H1 (cell line): Measurements from ENCODE around the gene ZNF425. TPM values are rescaled to one million over a fixed set of nuclear protein-coding genes. Genes with fewer than 3 reads are reported as not detected.
"Not testable (repeated sequence)": the region's sequence is repeated elsewhere in the genome, so short reads cannot be mapped to it uniquely, and the experiment has no call there.

Experiments used
- CTCF ChIA-PET: fragments of 300-600 bp; sonication (Branson Sonifier 250); formaldehyde crosslinking; loops from one replicate; lab custom pipeline; 2021; ENCODE audit not compliant: partially characterized antibody; lab: Charles Lee
- POLR2A ChIA-PET: fragments of 300-600 bp; sonication (Branson Sonifier 250); formaldehyde crosslinking; loops from one replicate; lab custom pipeline; 2021; ENCODE audit warnings: inconsistent platforms; ENCODE audit not compliant: partially characterized antibody; lab: Charles Lee
- DNase-seq, 2 experiments: peaks; one replicate each; pipeline versions ENCODE4 v3.0.0 to v3.0.0-alpha.2; 2010 to 2022; ENCODE audit warnings: low spot score in 2 of 2, low read depth in 1 of 2, mixed read lengths in 1 of 2
- FAIRE-seq: peaks from 2 replicates; lab custom pipeline; 2011; peaks lifted over from hg19 to GRCh38; lab: Jason Lieb, UNC
- H2AFZ ChIP-seq: 2 replicates; pipeline ENCODE4 v1.8.1; 2012; ENCODE audit warnings: low read length, inconsistent platforms
- H2AK5ac ChIP-seq: 2 replicates; pipeline ENCODE4 v1.6.1; 2013; ENCODE audit warnings: low read depth, low read length
- H2BK120ac ChIP-seq: replicated peaks from 2 replicates; pipeline ENCODE3; 2013; ENCODE audit warnings: low read depth, low read length, inconsistent platforms
- H2BK12ac ChIP-seq: 2 replicates; pipeline ENCODE4 v1.6.1; 2013; ENCODE audit warnings: low read depth, low read length
- H2BK15ac ChIP-seq: 2 replicates; pipeline ENCODE4 v1.6.1; 2013; ENCODE audit warnings: low read length
- H2BK20ac ChIP-seq: 2 replicates; pipeline ENCODE4 v1.6.1; 2013; ENCODE audit warnings: low read length
- H2BK5ac ChIP-seq: 2 replicates; pipeline ENCODE4 v1.6.1; 2013; ENCODE audit warnings: low read depth, low read length
- H3K14ac ChIP-seq: 2 replicates; pipeline ENCODE4 v1.6.1; 2013; ENCODE audit warnings: inconsistent platforms; ENCODE audit not compliant: insufficient read length
- H3K18ac ChIP-seq: 2 replicates; pipeline ENCODE4 v1.6.1; 2013; ENCODE audit warnings: low read length; ENCODE audit errors: extremely low read depth
- H3K23ac ChIP-seq: 2 replicates; pipeline ENCODE4 v1.6.1; 2013; ENCODE audit warnings: inconsistent platforms; ENCODE audit not compliant: insufficient read length
- H3K23me2 ChIP-seq: 2 replicates; pipeline ENCODE4 v1.6.1; 2013; ENCODE audit warnings: low read depth, low read length
- H3K27ac ChIP-seq: 2 replicates; pipeline ENCODE4 v1.6.1; 2011; ENCODE audit warnings: low read depth, low read length, inconsistent platforms
- H3K27me3 ChIP-seq, 4 experiments: replicated peaks in 1 of 4; 1 replicate in 1 of 4; 2 replicates in 3 of 4; pipeline versions ENCODE4 v1.6.1 to v1.8.1; 2011 to 2013; ENCODE audit warnings: low read length in 3 of 4, mild to moderate bottlenecking in 3 of 4, inconsistent platforms in 2 of 4, mixed read lengths in 2 of 4, moderate library complexity in 1 of 4; ENCODE audit not compliant: control insufficient read depth in 3 of 4, insufficient read depth in 3 of 4; ENCODE audit errors: extremely low read depth in 1 of 4
- H3K36me3 ChIP-seq, 4 experiments: 2 replicates each; pipeline versions ENCODE4 v1.6.1 to v1.8.1; 2011 to 2013; ENCODE audit warnings: mild to moderate bottlenecking in 4 of 4, low read length in 3 of 4, moderate library complexity in 2 of 4, control low read depth in 1 of 4, inconsistent platforms in 1 of 4; ENCODE audit not compliant: insufficient read depth in 4 of 4, control insufficient read depth in 2 of 4
- H3K4ac ChIP-seq: replicated peaks from 2 replicates; pipeline ENCODE3; 2013; ENCODE audit warnings: low read length, low read depth, mixed read lengths, inconsistent platforms; ENCODE audit not compliant: insufficient read length
- H3K4me1 ChIP-seq, 4 experiments: replicated peaks in 1 of 4; 1 replicate in 1 of 4; 2 replicates in 3 of 4; pipeline versions ENCODE4 v1.6.1 to v1.8.1; 2011 to 2013; ENCODE audit warnings: low read length in 3 of 4, inconsistent platforms in 2 of 4, mixed read lengths in 1 of 4; ENCODE audit not compliant: insufficient read depth in 4 of 4, control insufficient read depth in 3 of 4
- H3K4me2 ChIP-seq, 2 experiments: 2 replicates each; pipeline versions ENCODE4 v1.6.1 to v1.8.1; 2011 to 2013; ENCODE audit warnings: low read depth in 2 of 2, low read length in 2 of 2, control low read depth in 1 of 2, inconsistent platforms in 1 of 2, mild to moderate bottlenecking in 1 of 2; ENCODE audit not compliant: insufficient read depth in 1 of 2
- H3K4me3 ChIP-seq, 4 experiments: fragments of 200-600, 300-600 bp in 1 of 4; sonication (generic), shearing (Covaris generic), sonication (Bioruptor Twin) in 1 of 4; 2 replicates each; pipeline versions ENCODE4 v1.5.1 to v1.8.1; 2011 to 2016; ENCODE audit warnings: low read length in 4 of 4, low read depth in 3 of 4, control low read depth in 2 of 4, inconsistent platforms in 2 of 4, mild to moderate bottlenecking in 2 of 4, mixed read lengths in 1 of 4, moderate library complexity in 1 of 4; ENCODE audit not compliant: insufficient read depth in 2 of 4; ENCODE audit errors: extremely low read depth in 1 of 4
- H3K56ac ChIP-seq: replicated peaks from 2 replicates; pipeline ENCODE3; 2013; ENCODE audit warnings: low read depth, mild to moderate bottlenecking, mixed read lengths, low read length, inconsistent platforms; ENCODE audit not compliant: insufficient read length
- H3K79me1 ChIP-seq: 2 replicates; pipeline ENCODE4 v1.6.1; 2013; ENCODE audit warnings: low read depth, low read length, control low read depth
- H3K79me2 ChIP-seq, 2 experiments: 2 replicates each; pipeline versions ENCODE4 v1.6.1 to v1.8.1; 2012 to 2013; ENCODE audit warnings: low read length in 2 of 2, mild to moderate bottlenecking in 2 of 2, inconsistent platforms in 1 of 2; ENCODE audit not compliant: insufficient read depth in 2 of 2, control insufficient read depth in 1 of 2
- H3K9ac ChIP-seq, 4 experiments: replicated peaks in 1 of 4; 1 replicate in 1 of 4; 2 replicates in 3 of 4; pipeline versions ENCODE4 v1.6.1 to v1.8.1; 2011 to 2013; ENCODE audit warnings: low read depth in 3 of 4, low read length in 3 of 4, control low read depth in 2 of 4, mild to moderate bottlenecking in 2 of 4, moderate library complexity in 2 of 4, inconsistent platforms in 1 of 4; ENCODE audit errors: extremely low read depth in 1 of 4
- H3K9me3 ChIP-seq, 2 experiments: 2 replicates each; pipeline versions ENCODE4 v1.6.1 to v1.8.1; 2012 to 2013; ENCODE audit warnings: mild to moderate bottlenecking in 2 of 2, moderate library complexity in 2 of 2, control low read depth in 1 of 2, inconsistent platforms in 1 of 2, low read depth in 1 of 2, low read length in 1 of 2, mixed read lengths in 1 of 2; ENCODE audit not compliant: insufficient read depth in 2 of 2
- H4K20me1 ChIP-seq, 2 experiments: replicated peaks in 1 of 2; 2 replicates each; pipeline versions ENCODE3 to v1.8.1; 2011 to 2013; ENCODE audit warnings: inconsistent platforms in 2 of 2, low read length in 2 of 2, mild to moderate bottlenecking in 1 of 2; ENCODE audit not compliant: insufficient read depth in 2 of 2, control insufficient read depth in 1 of 2
- H4K5ac ChIP-seq: 2 replicates; pipeline ENCODE4 v1.6.1; 2013; ENCODE audit warnings: low read length, low read depth, mixed read lengths, inconsistent platforms; ENCODE audit not compliant: insufficient read length
- H4K8ac ChIP-seq: 2 replicates; pipeline ENCODE4 v1.8.0; 2013; ENCODE audit warnings: mild to moderate bottlenecking, moderate library complexity, low read length, inconsistent platforms; ENCODE audit not compliant: insufficient read depth; ENCODE audit errors: extremely low read depth
- H4K91ac ChIP-seq: replicated peaks from 2 replicates; pipeline ENCODE3; 2013; ENCODE audit warnings: low read length, mixed read lengths, inconsistent platforms; ENCODE audit not compliant: insufficient read length
- TAF1 ChIP-seq: IDR thresholded peaks from 2 replicates; pipeline ENCODE4 v1.6.1; 2011; ENCODE audit warnings: mild to moderate bottlenecking, low read depth, low read length
- WGBS, 2 experiments: shearing (Covaris generic) in 1 of 2; methylation state at CpG; one replicate each; pipeline versions ENCODE4 v1.1.6 to v1.1.7; 2013 to 2015; ENCODE audit warnings: low lambda C conversion rate in 2 of 2, mixed read lengths in 2 of 2, inconsistent platforms in 1 of 2, low coverage in 1 of 2, missing lambda C conversion rate in 1 of 2; ENCODE audit not compliant: insufficient replicate concordance in 2 of 2, insufficient coverage in 1 of 2, insufficient read length in 1 of 2; ENCODE audit errors: extremely low coverage in 1 of 2, missing lambda C conversion rate in 1 of 2; 5-methylcytosine and 5-hydroxymethylcytosine counted together
- polyA plus RNA-seq, 7 experiments: library from polyadenylated mRNA; depleted of rRNA in 3 of 7; stranded (reverse) in 5 of 7; unstranded in 2 of 7; fragments of >200 nt in 5 of 7; fragments of 200-250 nt in 2 of 7; gene quantifications; 1 replicate in 5 of 7; 2 replicates in 1 of 7; 4 replicates in 1 of 7; pipeline versions ENCODE4 v1.2.1 to v1.2.3, GENCODE V29; 2011 to 2013; ENCODE audit warnings: missing spikeins in 2 of 7, mixed read lengths in 2 of 7
- total RNA-seq: library from RNA; stranded (reverse); fragmentation: NEBNext Ultra II Directional; extraction: Animal tissue kit (Norgen Biotek cat#: 25700); gene quantifications from 2 replicates; pipeline ENCODE4 v1.2.1, GENCODE V29; 2021

The ZNF425 gene
- total and polyA plus RNA-seq, 2 of the 8 experiments (the other 6 are each of a cell fraction or from before 2014, with no cell fraction given), result 3.4 to 6.1 TPM

DNA sequence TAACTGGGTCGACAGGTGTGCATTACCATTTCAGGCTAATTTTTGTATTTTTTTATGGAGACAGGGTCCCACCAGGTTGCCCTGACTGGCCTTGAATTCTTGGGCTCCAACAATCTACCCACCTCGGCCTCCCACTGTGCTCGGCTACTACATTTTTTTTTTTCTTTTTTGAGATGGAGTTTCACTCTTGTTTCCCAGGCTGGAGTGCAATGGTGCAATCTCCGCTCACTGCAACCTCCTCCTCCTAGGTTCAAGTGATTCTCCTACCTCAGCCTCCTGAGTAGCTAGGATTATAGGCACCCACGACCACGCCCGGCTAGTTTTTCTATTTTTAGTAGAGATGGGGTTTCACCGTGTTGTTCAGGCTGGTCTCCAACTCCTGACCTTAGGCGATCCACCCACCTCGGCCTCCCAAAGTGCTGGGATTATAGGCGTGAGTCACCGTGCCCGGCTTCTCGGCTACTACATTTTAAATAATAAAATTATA lies 18.4 kb upstream of the ZNF425 start:
- not testable (repeated sequence) for H2AK5ac ChIP-seq, H3K27me3 ChIP-seq, H3K9ac ChIP-seq, H3K23ac ChIP-seq, H2BK20ac ChIP-seq, H2BK15ac ChIP-seq, H3K79me1 ChIP-seq, H3K9me3 ChIP-seq, H4K20me1 ChIP-seq, H2AFZ ChIP-seq, H3K56ac ChIP-seq, H3K23me2 ChIP-seq, H3K36me3 ChIP-seq, H3K14ac ChIP-seq, FAIRE-seq
- H3K27ac ChIP-seq, result peak overlapping the region; percentile 92; the same call in 1 of the 2 replicates
- H3K4ac ChIP-seq, result peak overlapping the region; percentile 38
- H4K8ac ChIP-seq, result peak overlapping the region; percentile 80; the same call in 1 of the 2 replicates
- ChIA-PET CTCF (interaction anchor here (0.9 to 1.1 kb wide), 2 partner anchors 9 kb away, joined by 3 to 5 read pairs; no protein-coding TSS in a partner anchor), POLR2A (interaction anchor here (0.6 to 2.1 kb wide), 8 partner anchors 10 to 1217 kb away, joined by 3 to 10 read pairs (median 4); partner anchors contain the start of gene ZNF425)
- peak overlapping the region; percentile 97 for H2BK5ac ChIP-seq
- peak overlapping the region; percentile 75 for H4K5ac ChIP-seq
- peak overlapping the region; percentile 81 to 97 for H3K4me2 ChIP-seq
- peaks cover 13 to 26% of the 10 kb centered on the region in 2 experiments for H3K79me2 ChIP-seq
- peak in 1 of 2 experiments; percentile 60 for DNase-seq
- peak overlapping the region; percentile 55 for H4K91ac ChIP-seq
- 6% methylated on average over 13 of the region's 14 CpGs; no CpG with 5 or more reads in 1 of the 2 experiments for WGBS, 2 experiments
- peak overlapping the region; percentile 89 for H3K18ac ChIP-seq
- H2BK120ac ChIP-seq, result peak overlapping the region; percentile 61
- peak overlapping the region; percentile 97; the same call in 1 of the 2 replicates for H2BK12ac ChIP-seq
- peaks cover 8 to 16% (median 14%) of the 10 kb centered on the region in 4 experiments; a peak in 6 of 7 replicates for H3K4me1 ChIP-seq
- peak; percentile 47; the same call in 1 of the 2 replicates for TF ChIP-seq TAF1
- H3K4me3 ChIP-seq, result peak overlapping the region in 1 of 4 experiments; percentile 80; a peak in 4 of 8 replicates
